ENCODE measurements around the gene E2F1.

E2F1 gene

GRCh38 chr20:33709905-33710541, 23.8 kb upstream of the E2F1 start:
- Histone ChIP-seq H2AK5ac (ENCODE audit: low read depth, low read length) (no peak overlapping the region), H3K36me3 (replicated peaks in 1 of 2; ENCODE audit: control insufficient read depth in 2 of 2, insufficient read depth in 2 of 2, low read length in 2 of 2) (no peaks in the 10 kb centered on the region), H3K4me2 (ENCODE audit: insufficient read depth, low read length, poor library complexity, severe bottlenecking) (no peak overlapping the region), H3K23ac (ENCODE audit: low read depth, low read length, poor library complexity) (no peak overlapping the region), H3K9me3 (replicated peaks in 1 of 2; ENCODE audit: control insufficient read depth in 2 of 2, insufficient read depth in 1 of 2, low read depth in 1 of 2, low read length in 2 of 2) (no peaks in the 10 kb centered on the region), H3K18ac (ENCODE audit: low read length) (no peak overlapping the region), H3K4me1 (ENCODE audit: control insufficient read depth in 2 of 2, insufficient read depth in 1 of 2, low read depth in 1 of 2, low read length in 2 of 2) (no peaks in the 10 kb centered on the region), H2BK12ac (ENCODE audit: low read length) (no peak overlapping the region), H3K14ac (ENCODE audit: low read length) (no peak overlapping the region), H3K27ac (replicated peaks; ENCODE audit: low read length) (no peak overlapping the region), H3K79me1 (ENCODE audit: low read depth, low read length) (no peaks in the 10 kb centered on the region), H2BK5ac (ENCODE audit: low read length) (no peak overlapping the region), H4K91ac (ENCODE audit: low read depth, low read length, poor library complexity) (no peak overlapping the region), H4K8ac (ENCODE audit: low read depth, low read length) (no peak overlapping the region), H3K4me3 (ENCODE audit: low read length in 2 of 2) (no peak overlapping the region), H2BK15ac (ENCODE audit: low read length) (no peak overlapping the region), H3K9ac (ENCODE audit: low read depth, low read length, poor library complexity) (no peak overlapping the region), H2AFZ (ENCODE audit: low read length) (no peak overlapping the region), H3K27me3 (ENCODE audit: control insufficient read depth in 3 of 3, insufficient read depth in 3 of 3, low read depth in 1 of 3, low read length in 3 of 3) (peaks cover 0 to 17% (median 0%) of the 10 kb centered on the region in 3 experiments), H3K4ac (ENCODE audit: low read length) (no peak overlapping the region), H2BK120ac (ENCODE audit: low read depth, low read length) (no peak overlapping the region)
- DNase-seq (ENCODE audit: low spot score) = no peak
- 100% methylated on average over 7 of the region's 16 CpGs; no CpG with 5 or more reads in 1 of the 2 donors for WGBS, 2 donors (ENCODE audit: extremely low coverage in 2 of 2, insufficient read length in 2 of 2, insufficient replicate concordance in 1 of 2)

GRCh38 chr20:33709398-33709797, 23.2 kb upstream of the E2F1 start:
- H2BK15ac ChIP-seq (ENCODE audit: low read length) = no peak overlapping the region
- no peak overlapping the region for H4K8ac ChIP-seq (ENCODE audit: low read depth, low read length)

GRCh38 chr20:33707668-33708067, 21.5 kb upstream of the E2F1 start:
- peak overlapping the region; percentile 29 for H3K23ac ChIP-seq (ENCODE audit: low read depth, low read length, poor library complexity)
- H3K18ac ChIP-seq (ENCODE audit: low read length) = peak overlapping the region; percentile 29
- no peak overlapping the region for H3K9ac ChIP-seq (ENCODE audit: low read depth, low read length, poor library complexity)
- H2AK5ac ChIP-seq (ENCODE audit: low read depth, low read length) = no peak overlapping the region
- H3K4ac ChIP-seq (ENCODE audit: low read length) = no peak overlapping the region
- H3K4me1 ChIP-seq (ENCODE audit: control insufficient read depth in 2 of 2, insufficient read depth in 1 of 2, low read depth in 1 of 2, low read length in 2 of 2) = no peaks in the 10 kb centered on the region
- no peak overlapping the region for H2BK15ac ChIP-seq (ENCODE audit: low read length)
- H2AFZ ChIP-seq (ENCODE audit: low read length) = peak overlapping the region; percentile 24
- H3K27me3 ChIP-seq (ENCODE audit: control insufficient read depth in 3 of 3, insufficient read depth in 3 of 3, low read depth in 1 of 3, low read length in 3 of 3) = peaks cover 0 to 17% (median 0%) of the 10 kb centered on the region in 3 experiments
- H3K4me2 ChIP-seq (ENCODE audit: insufficient read depth, low read length, poor library complexity, severe bottlenecking) = no peak overlapping the region
- H2BK5ac ChIP-seq (ENCODE audit: low read length) = no peak overlapping the region
- H4K8ac ChIP-seq (ENCODE audit: low read depth, low read length) = no peak overlapping the region
- no peaks in the 10 kb centered on the region for H3K36me3 ChIP-seq (replicated peaks in 1 of 2; ENCODE audit: control insufficient read depth in 2 of 2, insufficient read depth in 2 of 2, low read length in 2 of 2)
- H4K91ac ChIP-seq (ENCODE audit: low read depth, low read length, poor library complexity) = no peak overlapping the region
- no peak overlapping the region for H2BK12ac ChIP-seq (ENCODE audit: low read length)
- H3K9me3 ChIP-seq (replicated peaks in 1 of 2; ENCODE audit: control insufficient read depth in 2 of 2, insufficient read depth in 1 of 2, low read depth in 1 of 2, low read length in 2 of 2) = peaks cover 0 to 1% of the 10 kb centered on the region in 2 donors
- no peak overlapping the region for H2BK120ac ChIP-seq (ENCODE audit: low read depth, low read length)
- no peak overlapping the region for H3K27ac ChIP-seq (replicated peaks; ENCODE audit: low read length)
- DNase-seq (ENCODE audit: low spot score) = no peak
- H3K79me1 ChIP-seq (ENCODE audit: low read depth, low read length) = no peaks in the 10 kb centered on the region
- no peak overlapping the region for H3K14ac ChIP-seq (ENCODE audit: low read length)
- no CpG with 5 or more reads among the region's 11 CpGs for whole genome bisulfite sequencing, 2 donors (ENCODE audit: extremely low coverage in 2 of 2, insufficient read length in 2 of 2, insufficient replicate concordance in 1 of 2)
- no peak overlapping the region for H3K4me3 ChIP-seq (ENCODE audit: low read length in 2 of 2)

More at GRCh38 chr20:33709398-33709797, 23.2 kb upstream of the E2F1 start:
- H2AFZ ChIP-seq (ENCODE audit: low read length) = no peak overlapping the region
- no peak overlapping the region for H2AK5ac ChIP-seq (ENCODE audit: low read depth, low read length)
- H3K18ac ChIP-seq (ENCODE audit: low read length) = no peak overlapping the region
- H3K4me3 ChIP-seq (ENCODE audit: low read length in 2 of 2) = no peak overlapping the region
- no peaks in the 10 kb centered on the region for H3K4me1 ChIP-seq (ENCODE audit: control insufficient read depth in 2 of 2, insufficient read depth in 1 of 2, low read depth in 1 of 2, low read length in 2 of 2)
- H3K27me3 ChIP-seq (ENCODE audit: control insufficient read depth in 3 of 3, insufficient read depth in 3 of 3, low read depth in 1 of 3, low read length in 3 of 3) = peaks cover 0 to 17% (median 0%) of the 10 kb centered on the region in 3 experiments
- no peak for DNase-seq (ENCODE audit: low spot score)
- H3K9ac ChIP-seq (ENCODE audit: low read depth, low read length, poor library complexity) = no peak overlapping the region
- H2BK120ac ChIP-seq (ENCODE audit: low read depth, low read length) = no peak overlapping the region
- H3K4ac ChIP-seq (ENCODE audit: low read length) = no peak overlapping the region
- H3K4me2 ChIP-seq (ENCODE audit: insufficient read depth, low read length, poor library complexity, severe bottlenecking) = no peak overlapping the region
- H3K14ac ChIP-seq (ENCODE audit: low read length) = no peak overlapping the region
- no peaks in the 10 kb centered on the region for H3K36me3 ChIP-seq (replicated peaks in 1 of 2; ENCODE audit: control insufficient read depth in 2 of 2, insufficient read depth in 2 of 2, low read length in 2 of 2)
- no peak overlapping the region for H2BK5ac ChIP-seq (ENCODE audit: low read length)
- H3K23ac ChIP-seq (ENCODE audit: low read depth, low read length, poor library complexity) = no peak overlapping the region
- no peak overlapping the region for H4K91ac ChIP-seq (ENCODE audit: low read depth, low read length, poor library complexity)
- H2BK12ac ChIP-seq (ENCODE audit: low read length) = no peak overlapping the region
- no peaks in the 10 kb centered on the region for H3K9me3 ChIP-seq (replicated peaks in 1 of 2; ENCODE audit: control insufficient read depth in 2 of 2, insufficient read depth in 1 of 2, low read depth in 1 of 2, low read length in 2 of 2)
- no peaks in the 10 kb centered on the region for H3K79me1 ChIP-seq (ENCODE audit: low read depth, low read length)
- no peak overlapping the region for H3K27ac ChIP-seq (replicated peaks; ENCODE audit: low read length)
- WGBS, 2 donors (ENCODE audit: extremely low coverage in 2 of 2, insufficient read length in 2 of 2, insufficient replicate concordance in 1 of 2) = no CpG with 5 or more reads among the region's 2 CpGs

- Histone ChIP-seq H3K36me3 (replicated peaks in 1 of 2; ENCODE audit: control insufficient read depth in 2 of 2, insufficient read depth in 2 of 2, low read length in 2 of 2) (no peaks in the 10 kb centered on the region), H4K8ac (ENCODE audit: low read depth, low read length) (no peak overlapping the region), H2BK120ac (ENCODE audit: low read depth, low read length) (no peak overlapping the region), H3K4me3 (ENCODE audit: low read length in 2 of 2) (no peak overlapping the region), H3K14ac (ENCODE audit: low read length) (no peak overlapping the region), H3K9me3 (replicated peaks in 1 of 2; ENCODE audit: control insufficient read depth in 2 of 2, insufficient read depth in 1 of 2, low read depth in 1 of 2, low read length in 2 of 2) (peaks cover 0 to 1% of the 10 kb centered on the region in 2 donors), H3K18ac (ENCODE audit: low read length) (no peak overlapping the region), H3K4ac (ENCODE audit: low read length) (no peak overlapping the region), H3K23ac (ENCODE audit: low read depth, low read length, poor library complexity) (no peak overlapping the region), H3K27me3 (ENCODE audit: control insufficient read depth in 3 of 3, insufficient read depth in 3 of 3, low read depth in 1 of 3, low read length in 3 of 3) (no peaks in the 10 kb centered on the region), H2AK5ac (ENCODE audit: low read depth, low read length) (no peak overlapping the region), H2AFZ (ENCODE audit: low read length) (no peak overlapping the region), H2BK15ac (ENCODE audit: low read length) (no peak overlapping the region), H2BK12ac (ENCODE audit: low read length) (no peak overlapping the region), H4K91ac (ENCODE audit: low read depth, low read length, poor library complexity) (no peak overlapping the region), H3K79me1 (ENCODE audit: low read depth, low read length) (no peaks in the 10 kb centered on the region), H3K27ac (replicated peaks; ENCODE audit: low read length) (no peak overlapping the region), H3K9ac (ENCODE audit: low read depth, low read length, poor library complexity) (no peak overlapping the region), H2BK5ac (ENCODE audit: low read length) (no peak overlapping the region), H3K4me2 (ENCODE audit: insufficient read depth, low read length, poor library complexity, severe bottlenecking) (no peak overlapping the region), H3K4me1 (ENCODE audit: control insufficient read depth in 2 of 2, insufficient read depth in 1 of 2, low read depth in 1 of 2, low read length in 2 of 2) (no peaks in the 10 kb centered on the region)
- no CpG with 5 or more reads among the region's 11 CpGs for WGBS, 2 donors (ENCODE audit: extremely low coverage in 2 of 2, insufficient read length in 2 of 2, insufficient replicate concordance in 1 of 2)
- no peak for DNase-seq (ENCODE audit: low spot score)
These were observed 18.2 kb upstream of the E2F1 start for GRCh38 chr20:33704197-33704924.
